ENCODE measurements around the gene ELAVL2.
"Not testable (repeated sequence)": the region's sequence is repeated elsewhere in the genome, so short reads cannot be mapped to it uniquely, and the experiment has no call there.

ELAVL2 gene

DNA sequence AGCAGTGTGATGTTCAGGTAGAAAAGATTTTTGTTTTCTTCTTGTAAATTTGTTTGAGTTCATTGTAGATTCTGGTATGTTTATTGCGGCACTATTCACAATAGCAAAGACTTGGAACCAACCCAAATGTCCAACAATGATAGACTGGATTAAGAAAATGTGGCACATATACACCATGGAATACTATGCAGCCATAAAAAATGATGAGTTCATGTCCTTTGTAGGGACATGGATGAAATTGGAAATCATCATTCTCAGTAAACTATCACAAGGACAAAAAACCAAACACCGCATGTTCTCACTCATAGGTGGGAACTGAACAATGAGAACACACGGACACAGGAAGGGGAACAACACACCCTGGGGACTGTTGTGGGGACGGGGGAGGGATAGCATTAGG lies 103.0 kb downstream of the ELAVL2 start:
- DNase-seq (ENCODE audit: low spot score): not testable (repeated sequence)

DNA sequence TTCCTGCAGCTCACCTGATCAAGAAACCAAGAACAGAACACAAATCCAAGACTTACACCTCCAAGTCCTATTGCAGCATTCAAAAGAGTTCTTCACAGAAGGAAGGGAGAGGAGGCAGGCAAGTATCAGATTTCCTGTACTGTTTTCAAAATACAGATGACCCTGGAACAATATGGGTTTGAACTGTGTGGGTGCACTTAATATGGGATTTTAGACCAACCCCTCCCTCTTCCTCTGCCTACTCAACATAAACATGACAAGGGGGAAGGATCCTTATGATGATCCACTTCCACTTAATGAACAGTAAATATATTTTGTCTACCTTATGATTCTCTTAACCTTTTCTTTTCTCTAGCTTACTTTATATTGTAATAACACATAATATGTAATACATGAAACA lies 104.6 kb downstream of the ELAVL2 start:
- no peak for DNase-seq (ENCODE audit: low spot score)

DNA sequence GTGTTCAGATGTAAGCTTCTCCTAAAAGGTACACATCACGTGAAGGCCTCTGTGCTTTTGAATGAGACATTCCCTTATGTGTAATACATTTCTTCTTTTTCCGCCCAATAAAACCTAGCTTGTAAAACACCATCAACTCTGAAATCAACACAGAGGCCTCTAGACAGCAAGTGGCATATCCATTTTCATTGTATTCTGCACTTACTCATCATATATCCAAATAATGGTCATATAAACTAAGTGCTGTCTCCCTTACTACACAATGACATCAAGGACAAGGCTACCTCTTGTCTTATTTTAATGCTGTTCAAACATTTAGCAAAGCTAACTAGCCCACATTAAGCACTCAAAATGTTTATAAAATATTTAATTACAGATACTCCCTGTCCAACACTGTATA lies 108.5 kb downstream of the ELAVL2 start:
- DNase-seq (ENCODE audit: low spot score): no peak

- no peak for DNase-seq (ENCODE audit: low spot score)
These were observed 118.8 kb downstream of the ELAVL2 start for GRCh38 chr9:23707249-23707648.

- no peak for DNase-seq (ENCODE audit: low spot score)
These were observed 123.6 kb downstream of the ELAVL2 start for GRCh38 chr9:23702311-23702922.

DNA sequence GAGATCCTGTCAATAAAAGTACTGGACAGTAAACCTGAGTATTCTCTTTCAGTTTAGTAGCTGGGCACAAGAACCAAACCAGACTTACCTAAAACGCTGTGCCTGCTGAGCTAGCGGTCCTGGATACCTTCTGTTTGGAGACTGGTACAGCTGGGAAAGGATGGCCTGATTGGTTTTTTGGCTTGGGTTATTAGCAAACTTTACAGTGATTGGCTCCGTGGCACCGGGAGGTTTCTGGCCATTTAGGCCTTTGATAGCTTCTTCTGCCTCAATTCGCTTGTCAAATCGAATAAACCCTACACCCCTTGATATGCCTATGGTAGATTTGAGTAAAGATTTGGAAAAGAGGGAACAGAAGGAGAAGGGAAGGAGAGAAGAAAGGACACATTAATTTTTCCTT lies 124.7 kb downstream of the ELAVL2 start:
- no peak for DNase-seq (ENCODE audit: low spot score)

- no peak for DNase-seq (ENCODE audit: low spot score)
These were observed 125.7 kb downstream of the ELAVL2 start for GRCh38 chr9:23700359-23700758.

- DNase-seq (ENCODE audit: low spot score): no peak
These were observed 127.9 kb downstream of the ELAVL2 start for GRCh38 chr9:23698161-23698560.

- no peak for DNase-seq (ENCODE audit: low spot score)
These were observed 130.5 kb downstream of the ELAVL2 start for GRCh38 chr9:23695572-23695971.

DNA sequence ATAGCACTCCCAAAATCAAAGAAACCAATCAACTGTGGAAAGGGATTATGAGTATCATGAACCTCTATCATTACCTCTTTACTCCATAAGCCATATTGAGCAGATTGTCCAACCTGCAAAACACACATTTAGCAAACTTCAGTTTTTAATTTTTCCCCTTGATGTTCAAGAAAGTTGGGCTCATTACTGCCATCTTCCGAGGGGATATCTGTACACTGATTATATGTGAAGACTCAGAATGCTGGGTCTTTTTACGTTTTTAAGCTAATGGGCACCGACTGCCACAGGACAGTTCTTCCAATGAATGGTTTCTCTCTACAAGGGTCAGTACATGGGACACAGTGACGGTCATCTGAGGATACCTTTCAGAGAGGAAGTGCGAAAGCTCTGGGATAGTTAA lies 132.7 kb downstream of the ELAVL2 start:
- no peak for DNase-seq (ENCODE audit: low spot score)

GRCh38 chr9:23686896-23687295 lies 139.1 kb downstream of the ELAVL2 start:
- no peak for DNase-seq (ENCODE audit: low spot score)

- DNase-seq (ENCODE audit: low spot score): no peak
These were observed 139.8 kb downstream of the ELAVL2 start for GRCh38 chr9:23686257-23686656.

- DNase-seq (ENCODE audit: low spot score): no peak
These were observed 142.4 kb downstream of the ELAVL2 start for GRCh38 chr9:23683611-23684061.

- DNase-seq (ENCODE audit: low spot score): no peak
These were observed 143.1 kb downstream of the ELAVL2 start for GRCh38 chr9:23682891-23683431.

DNA sequence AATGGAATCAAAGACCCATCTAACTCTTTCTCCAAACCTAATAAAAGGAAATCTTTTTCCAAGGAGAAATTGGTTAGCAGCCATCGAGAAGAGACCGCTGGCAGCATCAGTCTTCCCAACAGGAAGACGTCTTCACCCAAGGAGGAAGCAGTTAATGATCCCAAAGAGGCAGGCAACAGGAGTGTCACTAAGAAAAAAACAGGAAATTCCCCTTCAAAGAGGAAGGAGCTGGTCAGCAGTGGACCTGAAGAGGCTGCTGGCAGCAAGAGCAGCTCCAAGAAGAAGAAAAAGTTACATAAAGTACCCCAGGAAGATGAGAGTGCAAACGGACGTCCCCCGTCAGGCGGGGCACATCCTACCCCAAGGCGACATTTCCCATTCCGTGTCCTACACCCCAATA lies 143.7 kb downstream of the ELAVL2 start:
- DNase-seq (ENCODE audit: low spot score): no peak

DNA sequence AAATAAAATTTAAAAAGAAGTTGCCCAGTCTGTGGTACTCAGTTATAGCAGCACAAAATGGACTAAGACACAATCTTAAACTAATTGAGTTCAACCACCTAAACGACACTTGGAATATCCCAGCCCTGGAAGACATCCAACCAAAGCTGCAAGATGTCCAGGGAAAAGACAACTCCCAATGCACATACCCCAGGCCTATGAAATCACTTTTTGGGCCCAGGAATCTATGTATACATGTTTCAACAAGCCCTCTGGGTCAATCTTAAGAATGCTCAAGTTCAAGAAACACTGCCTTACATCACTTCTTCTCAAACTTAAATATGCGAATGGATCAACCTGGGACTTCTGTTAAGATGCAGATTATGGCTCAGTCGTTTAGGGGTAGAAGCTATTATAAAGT lies 148.6 kb downstream of the ELAVL2 start:
- no peak for DNase-seq (ENCODE audit: low spot score)

DNA sequence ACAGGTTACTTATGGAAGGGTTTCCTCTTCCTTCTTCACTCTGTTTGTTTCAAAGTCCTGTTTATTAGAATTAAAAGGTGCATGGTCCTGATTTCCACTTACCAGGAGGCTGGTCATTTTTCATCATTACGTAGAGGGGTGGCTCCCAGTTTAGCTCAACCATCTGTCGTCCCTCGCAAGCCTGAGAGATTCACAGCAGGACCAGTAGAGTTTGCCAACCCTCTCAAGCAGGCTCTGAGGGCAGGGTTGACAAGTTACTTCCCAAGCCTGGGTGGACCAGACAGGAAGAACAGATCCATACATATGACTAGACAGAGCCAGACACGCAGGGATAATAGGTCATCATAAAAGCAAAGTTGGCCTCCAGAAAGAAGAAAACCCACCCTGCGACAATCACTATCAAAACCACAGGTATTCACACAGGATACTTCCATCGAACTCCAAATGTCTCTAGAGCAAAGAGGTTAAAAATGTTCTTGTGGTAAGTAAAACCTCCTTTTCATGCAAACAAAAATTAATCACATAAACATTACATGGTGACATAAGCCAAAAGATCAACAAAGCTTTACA lies 151.9 kb downstream of the ELAVL2 start:
- no peak for DNase-seq (ENCODE audit: low spot score)

- DNase-seq (ENCODE audit: low spot score): no peak
These were observed 153.9 kb downstream of the ELAVL2 start for GRCh38 chr9:23672151-23672550.

GRCh38 chr9:23669776-23670175 lies 156.3 kb downstream of the ELAVL2 start:
- no peak for DNase-seq (ENCODE audit: low spot score)

DNA sequence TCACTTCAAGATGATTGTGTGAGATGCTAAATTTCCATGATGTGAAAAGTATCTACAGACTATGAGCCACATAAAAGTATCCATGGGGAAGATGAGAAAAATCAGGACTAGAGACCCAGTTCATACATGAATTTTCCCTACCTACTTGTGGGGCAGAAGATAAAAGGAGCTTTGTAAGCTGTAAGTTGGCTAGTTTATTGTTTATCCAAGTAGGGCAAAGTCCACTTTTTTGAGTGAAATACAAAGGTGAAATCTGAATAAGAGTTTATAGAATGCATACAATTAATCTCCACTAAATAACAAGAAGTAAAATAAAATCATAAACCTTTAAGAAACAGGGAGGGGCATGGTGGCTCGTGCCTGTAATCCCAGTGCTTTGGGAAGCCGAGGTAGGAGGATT lies 160.4 kb downstream of the ELAVL2 start:
- no peak for DNase-seq (ENCODE audit: low spot score)

GRCh38 chr9:23665051-23665450 lies 161.0 kb downstream of the ELAVL2 start:
- DNase-seq (ENCODE audit: low spot score): no peak

- DNase-seq (ENCODE audit: low spot score): no peak
These were observed 162.1 kb downstream of the ELAVL2 start for GRCh38 chr9:23663946-23664345.

GRCh38 chr9:23663536-23663935 lies 162.5 kb downstream of the ELAVL2 start:
- no peak for DNase-seq (ENCODE audit: low spot score)

DNA sequence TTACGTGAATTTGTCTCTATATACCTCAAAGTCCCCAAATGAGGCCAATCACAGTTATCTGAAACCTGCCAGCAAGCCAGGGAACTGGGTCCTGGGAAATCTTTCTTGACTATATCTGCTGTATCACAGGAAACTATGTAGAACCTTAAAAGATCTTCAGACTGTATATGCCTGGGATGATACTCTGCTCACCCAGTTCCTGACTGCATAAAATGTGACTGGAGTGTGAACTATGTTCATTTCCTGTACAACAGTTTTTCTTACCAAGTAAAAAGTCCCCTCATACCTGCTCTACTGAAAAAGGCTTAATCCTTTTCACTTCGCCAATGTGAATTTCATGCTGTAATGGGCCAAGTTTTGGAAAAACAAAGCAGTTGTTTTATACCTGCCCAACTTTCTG lies 162.9 kb downstream of the ELAVL2 start:
- no peak for DNase-seq (ENCODE audit: low spot score)

All from iPS-NIHi11 (cell line).